Upper lobe of right lung (tissue), 1 donor: ENCODE measurements around the gene EPN2. TPM values are rescaled to one million over a fixed set of nuclear protein-coding genes. Genes with fewer than 3 reads are reported as not detected.

ENCODE experiments used
- ATAC-seq: fragments of 200-7000 bp; cut with Tn5 transposase; one replicate; pipeline ENCODE4 v1.9.1; 2020; ENCODE audit warnings: mild to moderate bottlenecking, moderate library complexity
- DNase-seq: peaks from one replicate; pipeline ENCODE4 v3.0.0-alpha.2; 2020
- H3K27ac ChIP-seq: fragments of 200-600 bp; one replicate; pipeline ENCODE4 v1.8.0; 2022
- H3K27me3 ChIP-seq: fragments of 200-600 bp; one replicate; pipeline ENCODE4 v1.8.0; 2022; ENCODE audit warnings: mild to moderate bottlenecking
- H3K36me3 ChIP-seq: fragments of 200-600 bp; one replicate; pipeline ENCODE4 v1.8.0; 2022
- H3K4me1 ChIP-seq: fragments of 200-600 bp; one replicate; pipeline ENCODE4 v1.8.0; 2022
- H3K4me3 ChIP-seq: fragments of 200-600 bp; one replicate; pipeline ENCODE4 v1.8.0; 2022; ENCODE audit warnings: mild to moderate bottlenecking
- H3K9me3 ChIP-seq: fragments of 200-600 bp; one replicate; pipeline ENCODE4 v1.8.0; 2022
- CTCF ChIP-seq: fragments of 200-600 bp; IDR thresholded peaks from one replicate; pipeline ENCODE4 v1.8.0; 2022; ENCODE audit warnings: antibody characterized with exemption
- intact Hi-C: fragments of 100-400 bp; cut with DNase I; formaldehyde crosslinking; loops from one replicate; pipeline ENCODE4 v1.11.0; 2022
- total RNA-seq: library from RNA; stranded (reverse); fragmentation: NEBNext Ultra II Directional; extraction: Animal tissue kit (Norgen Biotek cat#: 25700); gene quantifications from one replicate; pipeline ENCODE4 v1.2.1, GENCODE V29; 2021
- donor health status: DM: no; HTN: yes; CAD: no; lungs with severe emphysema.

EPN2 gene
- total RNA-seq, 1 donor from 2014 or later, result 54.5 TPM

- Histone ChIP-seq H3K4me3 (no peak overlapping the region), H3K27ac (no peak overlapping the region), H3K27me3 (no peaks in the 10 kb centered on the region), H3K9me3 (no peaks in the 10 kb centered on the region), H3K4me1 (peaks cover 12% of the 10 kb centered on the region), H3K36me3 (no peaks in the 10 kb centered on the region)
- no peak for TF ChIP-seq CTCF
- DNase-seq (no peak), ATAC-seq (no peak)
- intact Hi-C loops, result loop anchor here (5.0 kb wide), 1 partner anchor 81 kb away; no protein-coding TSS in a partner anchor
Measured at GRCh38 chr17:19365833-19366636, 128.9 kb downstream of the EPN2 start.

DNA sequence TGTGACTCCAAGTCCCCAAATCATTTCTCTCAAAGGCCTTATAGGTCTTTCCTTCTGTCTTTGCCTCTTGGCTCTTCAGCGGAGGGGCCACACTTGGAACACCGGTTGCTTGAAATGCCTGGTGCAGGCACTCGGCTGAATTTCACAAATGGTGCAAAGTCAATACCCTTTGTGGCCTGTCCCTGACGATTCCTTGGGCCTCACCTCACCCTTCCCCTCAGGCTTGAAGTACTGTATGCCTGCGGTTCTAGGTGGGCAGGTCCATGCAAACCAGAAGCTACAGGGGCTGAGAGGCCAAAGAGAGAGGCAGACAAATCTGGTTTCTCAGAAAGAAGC is 129.4 kb downstream of the EPN2 start:
- DNase-seq (no peak), ATAC-seq (no peak)
- TF ChIP-seq CTCF, result no peak
- Histone ChIP-seq H3K9me3 (no peaks in the 10 kb centered on the region), H3K27ac (no peak overlapping the region), H3K4me1 (peaks cover 14% of the 10 kb centered on the region), H3K36me3 (no peaks in the 10 kb centered on the region), H3K27me3 (no peaks in the 10 kb centered on the region), H3K4me3 (no peak overlapping the region)
- intact Hi-C loops, result loop anchor here (5.0 kb wide), 1 partner anchor 81 kb away; no protein-coding TSS in a partner anchor

GRCh38 chr17:19368229-19368628 is 131.1 kb downstream of the EPN2 start:
- Histone ChIP-seq H3K9me3 (no peaks in the 10 kb centered on the region), H3K4me1 (peaks cover 17% of the 10 kb centered on the region), H3K4me3 (no peak overlapping the region), H3K27me3 (no peaks in the 10 kb centered on the region), H3K27ac (no peak overlapping the region), H3K36me3 (no peaks in the 10 kb centered on the region)
- TF ChIP-seq CTCF, result no peak
- intact Hi-C loops, result loop anchor here (5.0 kb wide), 1 partner anchor 79 kb away; no protein-coding TSS in a partner anchor
- no peak for DNase-seq
- ATAC-seq, result no peak

DNA sequence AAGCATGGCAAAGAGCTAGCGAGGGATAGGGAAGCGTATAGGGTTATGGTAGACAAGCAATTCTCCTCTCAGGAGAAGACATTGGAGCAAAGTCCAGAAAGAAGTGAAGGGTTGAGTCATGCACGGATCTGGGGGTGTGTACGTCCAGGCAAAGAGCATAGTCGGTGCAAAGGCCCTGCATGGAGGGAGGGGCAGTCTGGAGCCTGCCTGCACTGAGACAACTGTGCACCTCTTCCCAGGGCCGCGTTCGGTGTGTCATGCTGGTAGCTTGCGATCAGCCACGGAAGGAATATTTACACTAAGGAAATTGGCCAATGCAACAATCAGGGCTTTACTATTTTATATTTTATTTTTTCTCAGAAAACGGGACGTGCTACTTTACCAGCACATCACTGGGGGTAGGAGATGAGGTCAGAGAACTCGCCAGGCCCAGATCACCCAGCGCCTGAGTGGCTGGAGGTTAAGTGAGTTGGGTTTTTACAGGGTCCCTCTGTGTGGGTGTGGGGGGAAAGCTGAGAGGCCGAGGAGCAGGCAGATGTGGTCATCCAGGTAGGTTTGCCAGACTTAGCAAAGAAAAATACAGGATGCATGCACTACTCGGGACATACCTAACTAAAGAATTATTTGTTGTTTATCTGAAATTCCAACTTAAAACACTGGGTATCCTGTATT is 132.1 kb downstream of the EPN2 start:
- H3K4me3 ChIP-seq, result no peak overlapping the region
- H3K36me3 ChIP-seq, result no peaks in the 10 kb centered on the region
- no peak overlapping the region for H3K27ac ChIP-seq
- H3K4me1 ChIP-seq, result peaks cover 17% of the 10 kb centered on the region
- intact Hi-C loops, result loop anchor here (5.0 kb wide), 1 partner anchor 78 kb away; no protein-coding TSS in a partner anchor
- H3K9me3 ChIP-seq, result no peaks in the 10 kb centered on the region
- no peak for TF ChIP-seq CTCF
- no peak for DNase-seq
- no peak for ATAC-seq
- H3K27me3 ChIP-seq, result no peaks in the 10 kb centered on the region

- intact Hi-C loops, result loop anchor here (5.0 kb wide), 1 partner anchor 77 kb away; no protein-coding TSS in a partner anchor
- TF ChIP-seq CTCF, result no peak
- ATAC-seq (peak; percentile 59), DNase-seq (no peak)
- no peaks in the 10 kb centered on the region for H3K36me3 ChIP-seq
- H3K4me1 ChIP-seq, result peaks cover 17% of the 10 kb centered on the region
- H3K27me3 ChIP-seq, result no peaks in the 10 kb centered on the region
- peak overlapping the region; percentile 12 for H3K27ac ChIP-seq
- H3K9me3 ChIP-seq, result no peaks in the 10 kb centered on the region
- no peak overlapping the region for H3K4me3 ChIP-seq
Measured at GRCh38 chr17:19369846-19370492, 132.8 kb downstream of the EPN2 start.
